DND-41 (cell line): Measurements from ENCODE around the gene MYO5C.

Experiments
- ATAC-seq: fragments of 200-7000 bp; cut with Tn5 transposase; 3 replicates; pipeline ENCODE4 v1.9.1; 2021; ENCODE audit warnings: low read depth; ENCODE audit not compliant: insufficient read depth
- DNase-seq: peaks from one replicate; pipeline ENCODE4 v3.0.0-alpha.2; 2020
- H2AFZ ChIP-seq: 2 replicates; pipeline ENCODE4 v1.6.0; 2012; ENCODE audit warnings: low read depth, low read length
- H3K27ac ChIP-seq: 2 replicates; pipeline ENCODE4 v1.5.1; 2012; ENCODE audit warnings: low read length, inconsistent platforms
- H3K27me3 ChIP-seq: fragments of 200-600 bp; sonication (generic); 2 replicates; pipeline ENCODE4 v1.6.0; 2012; ENCODE audit warnings: low read length, mild to moderate bottlenecking, inconsistent platforms; ENCODE audit not compliant: insufficient read depth, poor library complexity
- H3K36me3 ChIP-seq: 2 replicates; pipeline ENCODE4 v1.5.1; 2012; ENCODE audit warnings: low read length, inconsistent platforms; ENCODE audit not compliant: insufficient read depth
- H3K4me1 ChIP-seq: 2 replicates; pipeline ENCODE4 v1.5.1; 2012; ENCODE audit warnings: mild to moderate bottlenecking, low read length; ENCODE audit not compliant: insufficient read depth
- H3K4me2 ChIP-seq: 2 replicates; pipeline ENCODE4 v1.6.0; 2012; ENCODE audit warnings: mild to moderate bottlenecking, moderate library complexity, low read length, inconsistent platforms; ENCODE audit not compliant: insufficient read depth
- H3K4me3 ChIP-seq, 2 experiments: fragments of 200-600 bp in 1 of 2; shearing (Covaris generic) in 1 of 2; 2 replicates each; pipeline ENCODE4 v1.5.1; 2012 to 2016; ENCODE audit warnings: inconsistent platforms in 2 of 2, low read length in 2 of 2, mild to moderate bottlenecking in 2 of 2, low read depth in 1 of 2, moderate library complexity in 1 of 2
- H3K79me2 ChIP-seq: 2 replicates; pipeline ENCODE4 v1.6.0; 2012; ENCODE audit warnings: low read length, inconsistent platforms; ENCODE audit not compliant: insufficient read depth
- H3K9ac ChIP-seq: 2 replicates; pipeline ENCODE4 v1.6.0; 2012; ENCODE audit warnings: low read depth, mild to moderate bottlenecking, inconsistent platforms, low read length, moderate library complexity
- H3K9me3 ChIP-seq: 2 replicates; pipeline ENCODE4 v1.5.1; 2012; ENCODE audit warnings: low read length, moderate library complexity, mild to moderate bottlenecking, inconsistent platforms; ENCODE audit not compliant: insufficient read depth, severe bottlenecking
- H4K20me1 ChIP-seq: 2 replicates; pipeline ENCODE4 v1.6.0; 2012; ENCODE audit warnings: low read length; ENCODE audit not compliant: insufficient read depth
- EZH2 ChIP-seq: IDR thresholded peaks from 3 replicates; pipeline ENCODE4 v1.6.1; 2012; ENCODE audit warnings: borderline replicate concordance, low read depth, mild to moderate bottlenecking, moderate library complexity, low read length, inconsistent platforms; ENCODE audit not compliant: severe bottlenecking
- TF ChIP-seq, protein P1 (sequence below): IDR thresholded peaks from 2 replicates; pipeline ENCODE4 v1.5.1; 2012; ENCODE audit warnings: borderline replicate concordance, low read length, moderate library complexity, mild to moderate bottlenecking; ENCODE audit not compliant: poor library complexity, severe bottlenecking; ENCODE audit errors: extremely low read depth

Gene MYO5C

DNA sequence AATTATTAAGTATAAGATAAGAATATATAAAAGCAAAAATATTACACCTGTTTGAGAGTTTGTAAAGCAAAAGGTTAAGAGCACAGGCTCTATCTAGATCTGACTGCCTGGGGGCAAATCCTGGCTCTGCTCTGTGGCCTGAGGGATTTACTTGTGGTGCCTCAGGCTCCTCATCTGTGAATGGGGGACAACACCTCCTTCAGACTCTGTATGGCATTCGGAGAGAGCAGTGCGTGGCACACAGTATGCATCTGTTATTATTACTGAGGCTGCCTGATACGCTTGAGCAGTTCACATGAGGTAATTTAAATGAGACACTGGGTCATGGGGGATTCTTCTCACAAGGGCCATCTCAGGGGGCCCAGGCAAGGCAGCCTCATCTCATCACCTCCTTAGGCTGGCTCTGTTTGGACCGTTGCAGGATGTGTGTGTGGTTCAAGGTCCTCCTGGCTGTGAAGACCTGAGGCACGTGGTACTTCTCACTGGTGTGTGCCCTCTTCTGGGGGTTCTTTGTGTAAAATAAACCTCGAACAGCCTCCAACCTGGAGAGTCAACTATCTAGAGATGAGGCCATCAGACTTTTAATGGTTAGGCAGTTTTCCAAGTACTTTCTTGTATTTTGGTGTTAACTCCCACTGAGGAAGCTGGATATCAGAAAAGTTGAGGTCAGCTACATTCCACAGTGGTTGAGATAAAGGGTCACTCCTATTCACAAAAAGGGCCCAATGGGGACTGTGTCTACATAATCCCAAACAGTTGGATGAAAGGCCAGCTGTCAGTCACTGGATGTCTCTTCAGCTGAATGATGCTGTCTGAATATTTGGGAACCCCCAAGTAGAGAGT lies 113.4 kb downstream of the MYO5C start:
- Histone ChIP-seq H3K36me3 (no peaks in the 10 kb centered on the region), H3K27ac (no peak overlapping the region), H3K27me3 (no peaks in the 10 kb centered on the region), H3K79me2 (0 out of 2 replicates have a peak, but pooled peaks cover 7% of the 10 kb centered on the region), H3K4me3 (no peak overlapping the region), H2AFZ (no peak overlapping the region), H3K9me3 (no peaks in the 10 kb centered on the region), H3K4me1 (peaks cover 23% of the 10 kb centered on the region), H3K9ac (no peak overlapping the region), H4K20me1 (no peaks in the 10 kb centered on the region), H3K4me2 (no peak overlapping the region)
- no peak for DNase-seq
- TF ChIP-seq, protein P1, sequence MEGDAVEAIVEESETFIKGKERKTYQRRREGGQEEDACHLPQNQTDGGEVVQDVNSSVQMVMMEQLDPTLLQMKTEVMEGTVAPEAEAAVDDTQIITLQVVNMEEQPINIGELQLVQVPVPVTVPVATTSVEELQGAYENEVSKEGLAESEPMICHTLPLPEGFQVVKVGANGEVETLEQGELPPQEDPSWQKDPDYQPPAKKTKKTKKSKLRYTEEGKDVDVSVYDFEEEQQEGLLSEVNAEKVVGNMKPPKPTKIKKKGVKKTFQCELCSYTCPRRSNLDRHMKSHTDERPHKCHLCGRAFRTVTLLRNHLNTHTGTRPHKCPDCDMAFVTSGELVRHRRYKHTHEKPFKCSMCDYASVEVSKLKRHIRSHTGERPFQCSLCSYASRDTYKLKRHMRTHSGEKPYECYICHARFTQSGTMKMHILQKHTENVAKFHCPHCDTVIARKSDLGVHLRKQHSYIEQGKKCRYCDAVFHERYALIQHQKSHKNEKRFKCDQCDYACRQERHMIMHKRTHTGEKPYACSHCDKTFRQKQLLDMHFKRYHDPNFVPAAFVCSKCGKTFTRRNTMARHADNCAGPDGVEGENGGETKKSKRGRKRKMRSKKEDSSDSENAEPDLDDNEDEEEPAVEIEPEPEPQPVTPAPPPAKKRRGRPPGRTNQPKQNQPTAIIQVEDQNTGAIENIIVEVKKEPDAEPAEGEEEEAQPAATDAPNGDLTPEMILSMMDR, result no peak
- no peak for TF ChIP-seq EZH2
- ATAC-seq, result no peak

DNA sequence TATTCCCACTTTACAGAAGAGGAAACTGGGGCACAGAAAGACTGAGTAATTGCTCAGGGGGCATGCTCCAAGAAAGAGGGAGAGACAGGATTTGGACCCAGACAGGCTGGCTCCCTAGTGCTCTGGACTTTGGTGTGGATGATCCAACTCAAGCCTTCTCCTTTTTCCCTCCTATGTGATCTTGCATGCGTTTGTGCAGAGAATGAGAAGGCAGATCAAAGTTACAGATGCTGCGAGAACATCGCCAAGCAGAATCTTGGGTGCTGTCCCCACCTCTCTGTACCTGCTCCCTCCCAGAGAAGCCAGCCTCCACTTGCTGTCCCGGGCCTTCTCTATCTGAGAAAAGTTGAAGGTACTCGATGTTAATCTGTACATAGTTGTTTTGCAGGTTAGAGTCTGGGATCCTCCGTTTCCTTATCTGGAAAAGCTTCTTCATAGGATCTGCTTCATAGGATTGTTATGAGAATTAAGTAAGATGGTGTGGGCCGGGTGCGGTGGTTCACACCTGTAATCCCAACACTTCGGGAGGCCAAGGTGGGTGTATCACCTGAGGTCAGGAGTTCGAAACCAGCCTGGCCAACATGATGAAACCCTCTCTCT lies 114.7 kb downstream of the MYO5C start:
- TF ChIP-seq, protein P1, result no peak
- no peak for TF ChIP-seq EZH2
- no peaks in the 10 kb centered on the region for H3K9me3 ChIP-seq
- H4K20me1 ChIP-seq, result no peaks in the 10 kb centered on the region
- 0 out of 2 replicates have a peak, but pooled peaks cover 7% of the 10 kb centered on the region for H3K79me2 ChIP-seq
- peak overlapping the region; percentile 70; the same call in 1 of the 2 replicates for H2AFZ ChIP-seq
- H3K4me1 ChIP-seq, result peaks cover 23% of the 10 kb centered on the region
- DNase-seq (no peak), ATAC-seq (no peak)
- no peak overlapping the region for H3K9ac ChIP-seq
- no peaks in the 10 kb centered on the region for H3K27me3 ChIP-seq
- no peak overlapping the region for H3K4me3 ChIP-seq
- H3K27ac ChIP-seq, result no peak overlapping the region
- no peaks in the 10 kb centered on the region for H3K36me3 ChIP-seq
- peak overlapping the region; percentile 83; the same call in 1 of the 2 replicates for H3K4me2 ChIP-seq

DNA sequence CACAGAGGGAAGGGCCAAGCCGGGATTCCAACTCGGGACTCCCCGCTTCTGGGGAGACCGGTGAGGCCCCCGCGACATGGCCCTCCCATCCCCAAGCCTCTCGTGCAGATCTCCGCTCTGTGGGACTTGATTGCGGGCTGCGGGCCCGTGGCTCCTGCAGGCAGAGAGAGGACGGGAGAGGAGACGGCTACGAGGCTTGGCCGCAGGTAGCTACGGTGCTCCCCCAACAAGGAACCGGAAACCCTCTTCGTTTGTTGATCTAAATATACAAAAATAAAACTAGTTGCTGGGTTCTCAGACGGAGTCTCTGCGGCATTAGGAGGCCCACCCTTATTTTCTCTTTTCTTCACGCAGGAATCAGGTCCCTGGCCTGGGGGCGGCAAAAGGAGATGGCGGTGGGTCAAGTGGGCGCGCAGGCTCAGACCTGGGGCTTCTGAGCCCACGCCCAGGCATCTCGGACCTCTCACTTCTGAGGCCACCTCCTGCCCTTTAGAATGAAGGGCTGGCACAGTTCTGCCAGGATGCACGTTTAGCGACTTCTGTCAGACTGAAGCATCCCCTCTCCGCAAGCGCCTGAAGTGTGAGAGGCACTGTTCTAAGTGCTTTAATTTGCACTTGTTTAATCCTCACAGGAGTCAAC lies 115.3 kb downstream of the MYO5C start:
- Histone ChIP-seq H3K27ac (no peak overlapping the region), H3K27me3 (no peaks in the 10 kb centered on the region), H3K4me1 (peaks cover 23% of the 10 kb centered on the region), H2AFZ (peak overlapping the region; percentile 70), H4K20me1 (no peaks in the 10 kb centered on the region), H3K4me3 (peak overlapping the region; percentile 13 to 65; a peak in 3 of 4 replicates), H3K4me2 (peak overlapping the region; percentile 83), H3K79me2 (0 out of 2 replicates have a peak, but pooled peaks cover 7% of the 10 kb centered on the region), H3K9ac (peak overlapping the region; percentile 61), H3K36me3 (no peaks in the 10 kb centered on the region), H3K9me3 (no peaks in the 10 kb centered on the region)
- TF ChIP-seq, protein P1, result no peak
- no peak for TF ChIP-seq EZH2
- ATAC-seq, result no peak
- no peak for DNase-seq
